GM19395 (cell line): Measurements from ENCODE around the gene SWT1.
A peak's percentile ranks its signal among the peaks of the same experiment; 100 is the strongest.

Experiments used
- ATAC-seq: cut with Tn5 transposase; IDR thresholded peaks from one replicate; pipeline ENCODE4 v1.9.1; 2021; ENCODE audit warnings: mild to moderate bottlenecking, moderate library complexity; ENCODE audit not compliant: unreplicated experiment

The SWT1 gene

GRCh38 chr1:185284533-185285276, 127.7 kb downstream of the SWT1 start:
- no peak for ATAC-seq

- ATAC-seq: no peak
These were observed 130.5 kb downstream of the SWT1 start for GRCh38 chr1:185287451-185287850.

- no peak for ATAC-seq
These were observed 131.5 kb downstream of the SWT1 start for GRCh38 chr1:185288435-185288834.

DNA sequence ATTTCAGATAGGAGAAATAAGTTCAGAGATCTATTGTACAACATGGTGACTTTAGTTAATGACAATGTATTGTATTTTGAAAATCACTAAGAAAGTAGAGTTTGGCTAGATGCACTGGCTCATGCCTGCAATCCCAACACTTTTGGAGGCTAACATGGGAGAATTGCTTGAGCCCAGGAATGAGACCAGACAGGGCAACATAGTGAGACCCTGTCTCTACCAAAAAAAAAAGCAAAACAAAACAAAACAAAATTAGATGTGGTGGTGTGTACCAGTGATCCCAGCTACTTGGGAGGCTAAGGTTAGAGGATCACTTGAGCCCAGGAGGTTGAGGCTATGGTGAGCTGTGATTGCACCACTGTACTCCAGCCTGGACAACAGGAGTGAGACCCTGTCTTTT, 132.9 kb downstream of the SWT1 start:
- no peak for ATAC-seq

- peak; percentile 45 for ATAC-seq
These were observed 134.2 kb downstream of the SWT1 start for GRCh38 chr1:185291159-185291558.

DNA sequence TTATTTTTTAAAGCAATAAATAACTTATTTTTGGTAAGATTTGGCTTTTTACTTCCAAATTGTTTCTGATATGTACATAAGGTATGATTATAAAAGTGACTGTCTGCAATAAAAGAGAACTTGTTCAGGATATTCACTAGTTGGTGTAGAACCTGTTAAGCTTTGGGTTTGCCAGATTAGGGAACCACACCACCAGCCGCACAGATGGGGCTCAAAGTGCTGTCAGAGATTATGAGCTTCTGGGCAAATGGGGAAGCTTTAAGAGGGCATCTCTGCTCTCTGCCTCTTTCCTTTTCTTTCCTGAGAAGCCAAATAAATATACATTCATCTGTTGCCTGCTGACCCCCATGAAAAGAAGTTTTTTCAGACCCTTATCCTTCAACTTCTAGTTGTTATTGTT, 134.7 kb downstream of the SWT1 start:
- no peak for ATAC-seq

GRCh38 chr1:185292237-185292636, 135.3 kb downstream of the SWT1 start:
- no peak for ATAC-seq

- no peak for ATAC-seq
These were observed 137.1 kb downstream of the SWT1 start for GRCh38 chr1:185293967-185294542.

GRCh38 chr1:185295091-185295490, 138.1 kb downstream of the SWT1 start:
- ATAC-seq: no peak

DNA sequence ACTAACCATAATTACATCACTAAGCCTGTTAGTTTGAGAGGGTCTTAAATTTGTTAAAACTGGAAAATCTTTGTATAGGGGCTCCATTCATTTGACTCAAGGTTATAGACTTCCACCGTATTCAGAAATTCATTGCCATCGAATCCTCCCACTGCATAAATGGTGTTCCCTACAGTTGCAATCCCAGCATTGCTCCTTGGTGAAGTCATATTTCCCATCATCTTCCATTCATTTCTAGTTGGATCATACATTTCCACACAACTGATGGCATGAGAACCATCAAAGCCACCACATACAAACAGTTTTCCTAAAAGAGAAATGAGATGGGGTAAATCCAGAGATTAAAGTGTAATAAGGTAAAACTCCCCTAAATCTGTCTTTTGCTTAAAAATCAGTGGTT, 141.0 kb downstream of the SWT1 start:
- no peak for ATAC-seq

DNA sequence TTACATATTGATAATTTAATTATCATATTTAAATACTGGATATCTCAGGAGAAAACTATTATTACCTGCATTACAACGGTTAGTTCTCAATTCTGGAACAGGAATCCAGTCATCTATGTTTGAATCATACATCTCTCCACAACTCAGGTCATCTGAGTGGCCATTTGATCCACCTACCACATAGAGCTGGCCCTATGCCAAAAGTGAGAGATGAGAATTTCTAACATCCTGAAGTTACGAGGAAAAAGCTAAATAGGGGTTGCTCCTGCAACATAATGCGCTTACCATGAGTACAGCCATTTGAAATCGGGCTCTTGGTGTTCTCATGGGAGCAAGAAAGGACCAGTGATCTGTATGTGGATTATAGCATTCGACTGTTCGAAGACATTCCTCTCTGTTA, 143.2 kb downstream of the SWT1 start:
- ATAC-seq: no peak

- no peak for ATAC-seq
These were observed 148.5 kb downstream of the SWT1 start for GRCh38 chr1:185305419-185305818.

DNA sequence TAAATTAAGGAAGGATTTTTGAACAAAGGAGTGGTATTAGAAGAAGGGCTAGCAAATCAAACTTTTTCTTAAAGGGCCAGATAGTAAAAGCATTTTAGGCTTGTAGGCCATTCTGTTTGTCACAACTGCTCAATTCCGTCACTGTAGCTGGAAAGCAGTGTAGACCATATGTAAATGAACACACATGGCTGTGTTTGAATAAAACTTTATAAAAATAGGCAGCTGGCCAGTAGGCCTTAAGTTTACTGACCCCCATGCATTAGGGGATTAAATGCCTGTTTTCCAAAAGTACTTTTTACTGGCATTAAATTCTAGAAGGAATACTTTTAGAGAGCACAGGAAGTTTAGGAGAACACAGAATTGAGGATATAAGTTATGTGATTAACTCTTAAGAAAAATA, 151.2 kb downstream of the SWT1 start:
- no peak for ATAC-seq

DNA sequence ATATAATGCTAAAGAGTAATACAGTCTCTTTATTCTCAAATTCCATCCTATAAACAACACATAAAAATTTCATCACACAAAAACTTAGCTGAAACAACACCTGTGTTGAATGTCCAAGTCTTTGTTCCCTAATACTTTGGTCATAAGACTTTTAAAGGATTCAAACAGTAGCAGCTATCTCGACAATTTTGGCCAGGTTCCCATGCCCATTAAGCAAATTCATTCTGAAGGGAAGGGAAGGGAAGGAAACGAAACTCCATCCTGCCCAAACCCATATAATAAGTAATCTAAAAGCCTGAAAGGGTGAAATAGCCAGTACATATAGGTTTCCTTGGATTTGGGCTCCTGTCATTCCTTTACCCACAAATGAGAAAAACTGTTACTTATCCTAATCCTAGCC, 152.6 kb downstream of the SWT1 start:
- no peak for ATAC-seq

GRCh38 chr1:185311589-185312225, 154.7 kb downstream of the SWT1 start:
- ATAC-seq: no peak

- ATAC-seq: no peak
These were observed 155.6 kb downstream of the SWT1 start for GRCh38 chr1:185312361-185313138.

DNA sequence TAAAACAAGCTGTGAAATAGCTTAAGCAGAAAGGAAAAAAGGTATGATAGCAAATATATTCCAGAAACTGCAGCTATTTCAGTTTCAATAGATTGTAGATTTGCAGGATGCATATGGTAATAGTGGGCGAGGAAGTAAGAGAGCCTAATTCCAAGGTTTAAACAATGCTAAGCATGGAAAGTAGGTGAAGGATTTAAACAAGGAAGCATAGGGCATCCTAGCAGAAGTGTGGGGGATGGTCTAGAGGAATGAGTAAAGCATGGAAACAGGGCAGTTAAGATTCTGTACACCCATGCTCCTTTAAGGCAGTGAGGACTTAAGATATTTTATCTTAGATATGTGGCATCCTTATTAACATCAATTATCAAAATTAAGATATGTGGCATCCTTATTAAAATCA, 157.4 kb downstream of the SWT1 start:
- ATAC-seq: no peak

DNA sequence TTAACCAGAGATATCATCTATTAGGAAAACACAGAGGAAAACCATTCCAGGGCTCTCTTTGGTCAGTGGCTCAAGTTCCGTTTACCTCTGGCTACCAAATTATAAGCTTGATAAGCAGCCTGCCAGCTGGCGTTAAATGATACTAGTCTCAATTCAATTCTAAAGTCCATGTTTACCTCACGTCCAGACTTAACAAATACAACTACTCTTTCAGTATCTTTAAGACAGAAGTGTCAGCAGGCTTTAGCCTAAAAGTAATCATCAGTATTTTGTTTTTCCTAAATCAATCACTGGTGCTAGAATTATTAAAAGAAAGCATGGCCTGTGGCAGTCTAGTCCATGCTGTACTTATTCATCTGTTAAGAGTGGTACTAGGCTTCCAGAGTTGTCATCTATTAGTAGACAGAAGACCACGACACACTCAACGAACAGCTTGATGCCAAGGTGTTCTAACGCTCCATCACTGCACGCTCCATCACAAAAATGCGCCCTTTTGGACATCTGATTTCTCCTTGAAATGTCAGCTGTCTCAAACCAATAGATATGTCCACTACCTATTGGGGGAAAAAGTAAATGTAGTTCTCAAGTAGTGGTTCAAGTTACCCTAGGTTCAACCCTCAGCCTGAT, 158.6 kb downstream of the SWT1 start:
- ATAC-seq: peak; percentile 4

DNA sequence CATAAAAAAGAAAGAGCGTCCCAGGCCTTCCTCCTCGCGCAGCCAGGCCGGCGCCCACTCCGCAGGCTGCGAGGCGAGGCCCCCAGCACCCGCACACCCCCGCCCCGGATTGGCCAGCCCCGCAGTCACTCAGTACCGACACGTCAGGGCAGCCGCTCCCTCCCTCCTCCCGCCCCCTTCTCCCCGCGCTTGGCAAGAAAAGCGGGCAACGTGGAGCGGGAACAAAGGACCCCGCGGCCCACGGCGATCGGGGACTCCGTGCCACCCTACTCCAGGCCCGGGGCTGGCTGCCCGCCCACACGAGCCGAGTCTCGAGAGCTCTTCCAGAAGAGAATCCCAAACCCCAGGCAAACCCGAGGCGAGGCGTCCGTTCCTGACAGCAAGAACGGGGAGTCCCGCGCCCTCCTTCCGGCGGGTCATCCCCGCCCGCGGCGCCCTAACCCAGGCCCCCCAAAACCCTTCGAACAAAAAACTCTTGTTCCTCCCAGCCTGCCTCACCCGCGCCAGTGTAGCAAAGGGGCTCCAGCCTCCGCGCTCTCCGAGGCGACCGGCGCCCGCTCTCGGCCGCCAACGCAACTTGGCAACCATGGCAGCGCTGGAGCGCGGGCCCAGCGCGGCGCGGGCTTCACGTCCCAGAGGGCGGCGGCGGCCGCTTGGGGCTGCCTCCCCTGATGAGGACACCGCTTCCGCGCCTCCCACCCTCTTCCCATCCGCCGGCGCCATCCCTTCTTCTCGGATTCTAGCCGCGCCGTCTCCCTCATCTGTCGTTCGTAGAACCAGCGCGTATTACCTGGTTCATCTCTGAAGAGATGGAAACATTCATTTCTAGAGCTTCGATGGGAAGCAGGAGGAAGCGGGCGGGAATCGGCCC, 159.4 kb downstream of the SWT1 start:
- ATAC-seq: peak; percentile 56
